Measurements from ENCODE around the gene PAX8.

Gene PAX8

GRCh38 chr2:113233593-113234550 lies 44.8 kb downstream of the PAX8 start:
- Histone ChIP-seq H3K9me3 (ENCODE audit: control insufficient read depth, low read length) (no peaks in the 10 kb centered on the region), H3K4me1 (ENCODE audit: control insufficient read depth, insufficient read depth, low read length) (peaks cover 55% of the 10 kb centered on the region), H3K36me3 (ENCODE audit: control insufficient read depth, insufficient read depth, low read length, severe bottlenecking) (peaks cover 3% of the 10 kb centered on the region), H3K4me3 (ENCODE audit: low read length) (no peak overlapping the region), H3K27me3 (replicated peaks; ENCODE audit: control insufficient read depth, insufficient read depth, low read length) (no peaks in the 10 kb centered on the region), H3K9ac (ENCODE audit: low read length) (no peak overlapping the region)
- no peak for DNase-seq (ENCODE audit: low read depth)

DNA sequence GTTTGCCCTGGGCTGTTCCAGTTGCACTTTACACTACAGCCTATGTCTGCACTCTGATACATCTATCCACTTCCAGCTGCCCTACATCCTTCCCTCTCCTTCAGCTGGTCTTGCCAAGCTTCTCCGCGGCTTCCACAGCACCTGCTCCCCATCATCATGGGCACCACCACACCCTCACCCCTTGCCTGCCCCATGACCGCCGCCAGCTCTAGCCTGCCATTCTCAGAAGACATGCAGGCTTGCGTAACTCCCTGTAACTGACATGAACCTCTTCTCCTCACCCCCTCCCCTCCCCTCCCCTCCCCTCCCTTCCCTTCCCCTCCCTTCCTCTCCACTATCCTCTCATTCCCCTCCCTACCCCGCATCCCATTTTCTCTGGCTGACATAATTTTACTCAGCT lies 46.0 kb downstream of the PAX8 start:
- no peaks in the 10 kb centered on the region for H3K9me3 ChIP-seq (ENCODE audit: control insufficient read depth, low read length)
- H3K27me3 ChIP-seq (replicated peaks; ENCODE audit: control insufficient read depth, insufficient read depth, low read length) = no peaks in the 10 kb centered on the region
- peaks cover 3% of the 10 kb centered on the region for H3K36me3 ChIP-seq (ENCODE audit: control insufficient read depth, insufficient read depth, low read length, severe bottlenecking)

GRCh38 chr2:113232123-113232522 lies 46.6 kb downstream of the PAX8 start:
- no peak for DNase-seq (ENCODE audit: low read depth)
- no peaks in the 10 kb centered on the region for H3K36me3 ChIP-seq (ENCODE audit: control insufficient read depth, insufficient read depth, low read length, severe bottlenecking)
- no peaks in the 10 kb centered on the region for H3K27me3 ChIP-seq (replicated peaks; ENCODE audit: control insufficient read depth, insufficient read depth, low read length)
- no peak overlapping the region for H3K4me3 ChIP-seq (ENCODE audit: low read length)
- H3K9ac ChIP-seq (ENCODE audit: low read length) = peak overlapping the region; percentile 9
- H3K4me1 ChIP-seq (ENCODE audit: control insufficient read depth, insufficient read depth, low read length) = peaks cover 50% of the 10 kb centered on the region
- no peaks in the 10 kb centered on the region for H3K9me3 ChIP-seq (ENCODE audit: control insufficient read depth, low read length)

More for the DNA sequence above, 46.0 kb downstream of the PAX8 start:
- Histone ChIP-seq H3K9ac (ENCODE audit: low read length) (no peak overlapping the region), H3K4me3 (ENCODE audit: low read length) (no peak overlapping the region), H3K4me1 (ENCODE audit: control insufficient read depth, insufficient read depth, low read length) (peaks cover 56% of the 10 kb centered on the region)
- DNase-seq (ENCODE audit: low read depth) = no peak

- Histone ChIP-seq H3K36me3 (ENCODE audit: control insufficient read depth, insufficient read depth, low read length, severe bottlenecking) (no peaks in the 10 kb centered on the region), H3K9ac (ENCODE audit: low read length) (peak overlapping the region; percentile 49), H3K27me3 (replicated peaks; ENCODE audit: control insufficient read depth, insufficient read depth, low read length) (no peaks in the 10 kb centered on the region), H3K4me3 (ENCODE audit: low read length) (no peak overlapping the region), H3K4me1 (ENCODE audit: control insufficient read depth, insufficient read depth, low read length) (peaks cover 49% of the 10 kb centered on the region), H3K9me3 (ENCODE audit: control insufficient read depth, low read length) (no peaks in the 10 kb centered on the region)
- no peak for DNase-seq (ENCODE audit: low read depth)
These were observed 47.7 kb downstream of the PAX8 start for GRCh38 chr2:113231064-113231463.

DNA sequence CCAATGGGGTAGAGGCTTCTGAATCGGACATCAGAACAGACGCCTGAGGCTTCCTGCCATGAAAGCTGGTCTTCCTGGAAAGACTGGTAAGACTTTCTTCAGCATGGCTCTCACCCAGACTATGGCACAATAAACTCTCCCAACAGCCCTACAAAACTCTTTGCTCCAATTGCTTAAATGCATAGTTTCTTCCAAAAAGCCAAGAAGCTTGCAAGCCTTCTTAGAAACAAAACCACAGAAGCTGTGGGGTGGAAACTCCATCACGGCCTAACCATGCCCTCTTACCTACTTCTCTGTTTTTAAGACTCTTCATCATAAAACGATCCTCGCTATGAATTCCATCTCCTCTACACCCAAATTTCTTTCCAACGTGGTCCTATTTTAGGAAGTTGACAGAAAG lies 48.2 kb downstream of the PAX8 start:
- Histone ChIP-seq H3K4me1 (ENCODE audit: control insufficient read depth, insufficient read depth, low read length) (peaks cover 50% of the 10 kb centered on the region), H3K9ac (ENCODE audit: low read length) (peak overlapping the region; percentile 49), H3K9me3 (ENCODE audit: control insufficient read depth, low read length) (no peaks in the 10 kb centered on the region), H3K4me3 (ENCODE audit: low read length) (no peak overlapping the region), H3K36me3 (ENCODE audit: control insufficient read depth, insufficient read depth, low read length, severe bottlenecking) (no peaks in the 10 kb centered on the region), H3K27me3 (replicated peaks; ENCODE audit: control insufficient read depth, insufficient read depth, low read length) (no peaks in the 10 kb centered on the region)
- DNase-seq (ENCODE audit: low read depth) = no peak

GRCh38 chr2:113229795-113230194 lies 48.9 kb downstream of the PAX8 start:
- H3K4me1 ChIP-seq (ENCODE audit: control insufficient read depth, insufficient read depth, low read length) = peaks cover 52% of the 10 kb centered on the region
- H3K27me3 ChIP-seq (replicated peaks; ENCODE audit: control insufficient read depth, insufficient read depth, low read length) = no peaks in the 10 kb centered on the region
- no peak overlapping the region for H3K4me3 ChIP-seq (ENCODE audit: low read length)
- DNase-seq (ENCODE audit: low read depth) = no peak
- H3K36me3 ChIP-seq (ENCODE audit: control insufficient read depth, insufficient read depth, low read length, severe bottlenecking) = no peaks in the 10 kb centered on the region
- no peaks in the 10 kb centered on the region for H3K9me3 ChIP-seq (ENCODE audit: control insufficient read depth, low read length)
- H3K9ac ChIP-seq (ENCODE audit: low read length) = peak overlapping the region; percentile 24

- Histone ChIP-seq H3K36me3 (ENCODE audit: control insufficient read depth, insufficient read depth, low read length, severe bottlenecking) (no peaks in the 10 kb centered on the region), H3K4me1 (ENCODE audit: control insufficient read depth, insufficient read depth, low read length) (peaks cover 48% of the 10 kb centered on the region), H3K27me3 (replicated peaks; ENCODE audit: control insufficient read depth, insufficient read depth, low read length) (no peaks in the 10 kb centered on the region), H3K4me3 (ENCODE audit: low read length) (no peak overlapping the region), H3K9ac (ENCODE audit: low read length) (peak overlapping the region; percentile 24), H3K9me3 (ENCODE audit: control insufficient read depth, low read length) (no peaks in the 10 kb centered on the region)
- no peak for DNase-seq (ENCODE audit: low read depth)
These were observed 49.6 kb downstream of the PAX8 start for GRCh38 chr2:113228991-113229716.

- DNase-seq (ENCODE audit: low read depth) = no peak
- Histone ChIP-seq H3K4me1 (ENCODE audit: control insufficient read depth, insufficient read depth, low read length) (peaks cover 43% of the 10 kb centered on the region), H3K4me3 (ENCODE audit: low read length) (no peak overlapping the region), H3K9ac (ENCODE audit: low read length) (no peak overlapping the region), H3K9me3 (ENCODE audit: control insufficient read depth, low read length) (no peaks in the 10 kb centered on the region), H3K27me3 (replicated peaks; ENCODE audit: control insufficient read depth, insufficient read depth, low read length) (no peaks in the 10 kb centered on the region), H3K36me3 (ENCODE audit: control insufficient read depth, insufficient read depth, low read length, severe bottlenecking) (no peaks in the 10 kb centered on the region)
These were observed 50.4 kb downstream of the PAX8 start for GRCh38 chr2:113228351-113228750.

GRCh38 chr2:113227698-113228097 lies 51.0 kb downstream of the PAX8 start:
- Histone ChIP-seq H3K9me3 (ENCODE audit: control insufficient read depth, low read length) (no peaks in the 10 kb centered on the region), H3K27me3 (replicated peaks; ENCODE audit: control insufficient read depth, insufficient read depth, low read length) (no peaks in the 10 kb centered on the region), H3K4me1 (ENCODE audit: control insufficient read depth, insufficient read depth, low read length) (peaks cover 43% of the 10 kb centered on the region), H3K36me3 (ENCODE audit: control insufficient read depth, insufficient read depth, low read length, severe bottlenecking) (no peaks in the 10 kb centered on the region), H3K4me3 (ENCODE audit: low read length) (no peak overlapping the region), H3K9ac (ENCODE audit: low read length) (no peak overlapping the region)
- no peak for DNase-seq (ENCODE audit: low read depth)

DNA sequence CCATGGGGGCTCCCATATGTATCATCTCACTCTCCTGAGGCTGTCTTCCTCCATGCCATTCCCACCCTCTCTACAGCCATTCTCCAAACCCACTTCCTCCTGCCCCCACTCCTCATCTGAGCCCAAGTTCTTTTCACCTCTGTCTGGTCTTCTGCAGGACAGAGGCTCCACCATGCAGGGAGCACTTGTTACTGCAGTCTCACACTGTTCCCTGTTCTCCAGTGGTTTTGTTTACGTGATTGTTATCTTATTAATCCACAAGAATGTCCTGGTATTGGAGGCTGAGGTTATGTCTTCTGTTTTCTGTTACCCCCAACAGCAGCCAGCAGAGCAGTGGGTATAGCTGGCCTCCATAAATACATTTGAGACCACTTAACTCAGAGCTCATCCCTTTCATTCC lies 51.4 kb downstream of the PAX8 start:
- DNase-seq (ENCODE audit: low read depth) = no peak
- H3K9me3 ChIP-seq (ENCODE audit: control insufficient read depth, low read length) = no peaks in the 10 kb centered on the region
- H3K36me3 ChIP-seq (ENCODE audit: control insufficient read depth, insufficient read depth, low read length, severe bottlenecking) = no peaks in the 10 kb centered on the region
- no peaks in the 10 kb centered on the region for H3K27me3 ChIP-seq (replicated peaks; ENCODE audit: control insufficient read depth, insufficient read depth, low read length)
- H3K9ac ChIP-seq (ENCODE audit: low read length) = no peak overlapping the region
- H3K4me3 ChIP-seq (ENCODE audit: low read length) = no peak overlapping the region
- peaks cover 39% of the 10 kb centered on the region for H3K4me1 ChIP-seq (ENCODE audit: control insufficient read depth, insufficient read depth, low read length)

GRCh38 chr2:113226462-113226861 lies 52.3 kb downstream of the PAX8 start:
- H3K9me3 ChIP-seq (ENCODE audit: control insufficient read depth, low read length) = no peaks in the 10 kb centered on the region
- no peaks in the 10 kb centered on the region for H3K36me3 ChIP-seq (ENCODE audit: control insufficient read depth, insufficient read depth, low read length, severe bottlenecking)
- no peak overlapping the region for H3K9ac ChIP-seq (ENCODE audit: low read length)
- no peak overlapping the region for H3K4me3 ChIP-seq (ENCODE audit: low read length)
- no peak for DNase-seq (ENCODE audit: low read depth)
- H3K27me3 ChIP-seq (replicated peaks; ENCODE audit: control insufficient read depth, insufficient read depth, low read length) = no peaks in the 10 kb centered on the region
- H3K4me1 ChIP-seq (ENCODE audit: control insufficient read depth, insufficient read depth, low read length) = peaks cover 33% of the 10 kb centered on the region
